Duodenal mucosa (tissue), 2 donors: Measurements from ENCODE around the gene TRAF1.

Experiments
- H3K27ac ChIP-seq: one replicate; pipeline ENCODE4 v1.7.0; 2013; ENCODE audit warnings: low read depth, low read length
- H3K27me3 ChIP-seq, 2 donors: one replicate each; pipeline ENCODE4 v1.7.0; 2013; ENCODE audit warnings: low read length in 2 of 2, control low read depth in 1 of 2; ENCODE audit not compliant: insufficient read depth in 2 of 2, control insufficient read depth in 1 of 2
- H3K36me3 ChIP-seq, 2 donors: one replicate each; pipeline ENCODE4 v1.7.0; 2013; ENCODE audit warnings: low read length in 2 of 2, control low read depth in 1 of 2; ENCODE audit not compliant: insufficient read depth in 2 of 2, control insufficient read depth in 1 of 2
- H3K4me1 ChIP-seq, 2 donors: one replicate each; pipeline ENCODE4 v1.7.0; 2013; ENCODE audit warnings: low read length in 2 of 2, control low read depth in 1 of 2; ENCODE audit not compliant: insufficient read depth in 2 of 2, control insufficient read depth in 1 of 2
- H3K4me3 ChIP-seq, 2 donors: one replicate each; pipeline ENCODE4 v1.7.0; 2013; ENCODE audit warnings: low read length in 2 of 2, low read depth in 1 of 2
- H3K9ac ChIP-seq, 2 donors: one replicate each; pipeline ENCODE4 v1.7.0; 2013; ENCODE audit warnings: low read length in 2 of 2, low read depth in 1 of 2
- H3K9me3 ChIP-seq, 2 donors: one replicate each; pipeline ENCODE4 v1.7.0; 2013; ENCODE audit warnings: low read length in 2 of 2, control low read depth in 1 of 2; ENCODE audit not compliant: control insufficient read depth in 1 of 2

The TRAF1 gene

DNA sequence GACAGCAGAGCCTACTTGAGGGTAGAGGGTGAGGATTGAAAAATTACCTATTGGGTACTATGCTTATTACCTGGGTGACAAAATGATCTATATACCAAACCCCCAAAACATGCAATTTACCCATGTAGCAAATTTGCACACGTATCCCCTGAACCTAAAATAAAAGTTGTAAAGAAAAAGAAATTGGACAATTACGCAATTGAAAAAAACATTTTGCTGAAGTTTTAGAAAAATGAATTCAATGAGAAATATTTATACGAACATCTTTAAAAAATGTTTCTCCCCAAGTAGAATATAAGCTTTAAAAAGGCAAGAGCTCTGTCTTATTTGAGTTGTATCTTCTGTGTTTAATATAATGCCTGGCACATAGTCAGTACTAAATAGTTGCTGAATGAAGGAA lies 30.3 kb upstream of the TRAF1 start:
- Histone ChIP-seq H3K9me3 (no peaks in the 10 kb centered on the region), H3K27me3 (no peaks in the 10 kb centered on the region), H3K4me3 (no peak overlapping the region), H3K4me1 (no peaks in the 10 kb centered on the region), H3K27ac (no peak overlapping the region), H3K9ac (no peak overlapping the region), H3K36me3 (peaks cover 0 to 2% of the 10 kb centered on the region in 2 donors)

- Histone ChIP-seq H3K4me1 (no peaks in the 10 kb centered on the region), H3K4me3 (no peak overlapping the region), H3K9ac (no peak overlapping the region), H3K9me3 (no peaks in the 10 kb centered on the region), H3K27ac (no peak overlapping the region), H3K36me3 (no peaks in the 10 kb centered on the region), H3K27me3 (no peaks in the 10 kb centered on the region)
These were observed 25.5 kb upstream of the TRAF1 start for GRCh38 chr9:120951960-120952618.

DNA sequence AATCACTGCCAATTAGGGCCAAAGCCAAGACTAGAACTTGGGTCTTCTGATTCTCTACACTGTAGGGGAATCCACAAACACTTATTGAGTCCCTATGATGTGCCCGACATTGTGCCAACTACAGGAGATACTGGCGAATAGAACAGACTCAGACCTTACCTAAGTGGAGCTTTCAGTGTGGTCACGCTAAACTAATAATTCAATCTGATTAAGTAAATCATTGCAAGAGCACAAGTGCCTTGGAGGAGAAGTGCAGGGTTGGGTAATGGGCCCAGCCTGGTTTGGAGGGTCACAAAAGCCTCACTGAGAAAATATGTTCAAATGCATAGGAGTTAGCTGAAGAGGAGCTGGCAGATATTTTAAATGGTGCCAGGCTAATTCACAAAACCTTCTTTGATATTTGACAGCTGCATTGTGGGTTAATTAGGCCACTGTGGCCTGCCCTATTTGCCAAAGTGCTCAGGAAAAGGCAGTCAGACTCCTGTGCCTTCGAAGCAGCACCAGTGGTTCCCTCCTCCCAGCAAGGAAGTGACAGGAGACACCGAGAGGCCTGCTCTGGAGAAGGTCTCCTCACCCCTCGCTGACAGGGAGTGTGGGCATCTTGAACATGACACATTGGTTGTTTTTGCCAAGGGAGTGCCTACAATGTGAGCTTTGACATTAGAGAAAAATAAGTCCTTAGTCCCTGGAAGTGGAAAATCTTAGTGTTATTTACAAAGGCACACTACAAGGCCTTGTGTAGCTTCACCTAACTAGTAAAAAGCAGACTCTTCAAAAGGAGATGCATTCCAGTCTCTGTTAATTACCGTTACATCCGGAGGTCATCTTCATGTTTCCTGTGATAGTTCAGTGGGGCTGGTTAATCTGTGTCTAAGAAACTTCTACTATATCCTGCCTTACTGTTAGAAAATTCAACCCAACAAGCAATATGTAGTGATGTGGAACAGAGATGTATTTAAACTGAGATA lies 24.1 kb upstream of the TRAF1 start:
- no peaks in the 10 kb centered on the region for H3K36me3 ChIP-seq
- H3K27ac ChIP-seq: no peak overlapping the region
- no peaks in the 10 kb centered on the region for H3K4me1 ChIP-seq
- H3K9ac ChIP-seq: no peak overlapping the region
- H3K9me3 ChIP-seq: no peaks in the 10 kb centered on the region
- H3K27me3 ChIP-seq: no peaks in the 10 kb centered on the region
- no peak overlapping the region for H3K4me3 ChIP-seq

DNA sequence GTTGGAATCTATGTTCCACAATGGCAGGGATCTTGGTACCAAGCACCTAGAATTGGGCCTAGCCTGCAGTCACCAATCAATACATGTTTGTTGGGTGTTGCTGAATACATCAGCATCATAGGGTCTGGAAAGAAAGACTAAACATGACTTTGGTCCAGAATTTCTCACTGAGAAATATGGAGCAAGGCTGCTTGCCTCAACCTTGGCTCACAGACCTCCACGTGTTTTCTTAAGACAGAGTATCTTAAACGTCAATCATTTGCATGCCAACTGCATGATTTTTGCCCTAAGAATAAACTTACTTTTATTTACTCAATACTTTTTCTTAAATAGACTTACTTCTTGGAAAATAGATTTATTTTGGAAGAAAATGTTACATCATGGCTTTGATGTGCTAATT lies 22.7 kb upstream of the TRAF1 start:
- H3K4me1 ChIP-seq: peaks cover 4% of the 10 kb centered on the region in 2 donors
- no peak overlapping the region for H3K27ac ChIP-seq
- H3K36me3 ChIP-seq: no peaks in the 10 kb centered on the region
- no peaks in the 10 kb centered on the region for H3K9me3 ChIP-seq
- no peaks in the 10 kb centered on the region for H3K27me3 ChIP-seq
- no peak overlapping the region for H3K4me3 ChIP-seq
- no peak overlapping the region for H3K9ac ChIP-seq

DNA sequence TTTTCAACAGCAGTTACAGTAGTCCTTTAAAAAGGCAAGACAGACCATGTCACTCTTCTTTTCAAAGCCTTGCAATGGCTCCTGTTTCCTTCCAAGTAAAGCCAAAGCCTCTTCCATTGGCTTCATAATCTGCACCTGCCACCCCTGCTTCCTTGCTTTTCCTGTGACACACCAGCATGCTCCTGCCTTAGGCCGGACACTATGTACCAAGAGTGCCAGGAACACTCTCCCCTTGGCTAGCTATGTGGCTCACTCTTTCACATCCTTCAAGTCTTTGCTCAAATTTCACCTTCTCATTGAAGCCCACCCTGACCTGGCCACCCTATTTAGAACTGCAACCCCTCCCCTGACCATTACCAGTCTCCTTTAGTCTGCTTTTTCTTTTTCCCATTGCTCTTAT lies 22.2 kb upstream of the TRAF1 start:
- Histone ChIP-seq H3K4me1 (peaks cover 4 to 8% of the 10 kb centered on the region in 2 donors), H3K36me3 (no peaks in the 10 kb centered on the region), H3K4me3 (no peak overlapping the region), H3K27ac (no peak overlapping the region), H3K9me3 (no peaks in the 10 kb centered on the region), H3K9ac (no peak overlapping the region), H3K27me3 (no peaks in the 10 kb centered on the region)

GRCh38 chr9:120947222-120947621 lies 20.6 kb upstream of the TRAF1 start:
- Histone ChIP-seq H3K27ac (no peak overlapping the region), H3K9me3 (no peaks in the 10 kb centered on the region), H3K4me1 (peaks cover 7 to 8% of the 10 kb centered on the region in 2 donors), H3K9ac (no peak overlapping the region), H3K27me3 (no peaks in the 10 kb centered on the region), H3K4me3 (no peak overlapping the region), H3K36me3 (no peaks in the 10 kb centered on the region)

GRCh38 chr9:120946259-120946658 lies 19.7 kb upstream of the TRAF1 start:
- Histone ChIP-seq H3K27me3 (no peaks in the 10 kb centered on the region), H3K4me3 (no peak overlapping the region), H3K9me3 (no peaks in the 10 kb centered on the region), H3K27ac (no peak overlapping the region), H3K9ac (no peak overlapping the region), H3K36me3 (no peaks in the 10 kb centered on the region), H3K4me1 (peaks cover 7 to 8% of the 10 kb centered on the region in 2 donors)

DNA sequence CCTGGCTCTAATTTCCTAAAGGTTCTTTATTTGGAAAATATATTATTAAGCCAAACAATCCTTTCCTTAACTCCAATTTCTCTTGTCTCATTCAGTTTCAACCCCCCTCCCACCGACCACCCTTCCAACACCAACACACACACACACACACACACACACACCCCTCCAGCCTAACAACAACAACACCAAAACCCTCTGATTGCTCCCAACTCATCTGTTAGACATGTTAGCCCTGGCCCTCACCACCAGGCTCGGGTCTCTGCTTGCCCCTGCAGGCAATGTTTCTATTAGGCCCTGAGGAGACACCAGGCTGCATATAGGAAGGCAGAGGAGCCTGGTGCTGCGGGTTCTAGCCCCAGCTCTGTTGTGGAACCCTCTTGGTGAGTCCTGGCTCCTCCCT lies 18.4 kb upstream of the TRAF1 start:
- Histone ChIP-seq H3K27ac (no peak overlapping the region), H3K4me3 (no peak overlapping the region), H3K9me3 (no peaks in the 10 kb centered on the region), H3K9ac (no peak overlapping the region), H3K27me3 (no peaks in the 10 kb centered on the region), H3K36me3 (no peaks in the 10 kb centered on the region), H3K4me1 (peaks cover 7 to 8% of the 10 kb centered on the region in 2 donors)

GRCh38 chr9:120944434-120944843 lies 17.8 kb upstream of the TRAF1 start:
- H3K4me1 ChIP-seq: peaks cover 7 to 8% of the 10 kb centered on the region in 2 donors
- H3K27me3 ChIP-seq: no peaks in the 10 kb centered on the region
- H3K9ac ChIP-seq: no peak overlapping the region
- no peak overlapping the region for H3K27ac ChIP-seq
- H3K4me3 ChIP-seq: no peak overlapping the region
- H3K9me3 ChIP-seq: no peaks in the 10 kb centered on the region
- H3K36me3 ChIP-seq: no peaks in the 10 kb centered on the region

- H3K27me3 ChIP-seq: no peaks in the 10 kb centered on the region
- H3K4me3 ChIP-seq: no peak overlapping the region
- H3K9me3 ChIP-seq: no peaks in the 10 kb centered on the region
- no peak overlapping the region for H3K27ac ChIP-seq
- peaks cover 7 to 8% of the 10 kb centered on the region in 2 donors for H3K4me1 ChIP-seq
- H3K36me3 ChIP-seq: no peaks in the 10 kb centered on the region
- no peak overlapping the region for H3K9ac ChIP-seq
These were observed 15.8 kb upstream of the TRAF1 start for GRCh38 chr9:120942186-120943001.
